K562 (cell line): Measurements from ENCODE around the gene PRXL2B.

ENCODE experiments used
- CHD1 ChIP-seq: fragments of 200-600 bp; sonication (generic); IDR thresholded peaks from one replicate; pipeline ENCODE4 v1.6.1; 2012; ENCODE audit warnings: mild to moderate bottlenecking, moderate library complexity, low read length, inconsistent platforms
- CREB1 ChIP-seq, 2 experiments: sonication (generic) in 1 of 2; formaldehyde crosslinking in 1 of 2; IDR thresholded peaks; 2 replicates each; pipeline versions ENCODE4 v1.6.1 to v1.8.0; 2012 to 2022; ENCODE audit warnings: inconsistent platforms in 1 of 2, mild to moderate bottlenecking in 1 of 2, missing genetic modification reagents in 1 of 2, moderate library complexity in 1 of 2
- ESRRA ChIP-seq: fragments of 450-650 bp; IDR thresholded peaks from 2 replicates; pipeline ENCODE4 v1.6.1; 2014; ENCODE audit warnings: low read depth, mild to moderate bottlenecking, moderate library complexity, borderline replicate concordance
- NFYB ChIP-seq: IDR thresholded peaks from 2 replicates; pipeline ENCODE4 v1.6.1; 2011; ENCODE audit warnings: mild to moderate bottlenecking, moderate library complexity; ENCODE audit not compliant: insufficient read length; ENCODE audit errors: extremely low read depth
- PTBP1 ChIP-seq: fragments of 200-400 bp; formaldehyde crosslinking; IDR thresholded peaks from 2 replicates; pipeline ENCODE4 v1.6.1; 2017; ENCODE audit warnings: low read depth, low read length
- SNRNP70 ChIP-seq: fragments of 200-400 bp; formaldehyde crosslinking; optimal IDR thresholded peaks from 2 replicates; pipeline ENCODE3; 2017; ENCODE audit warnings: low read depth, low read length
- ZNF431 ChIP-seq: sonication (generic); formaldehyde crosslinking; IDR thresholded peaks from 2 replicates; pipeline ENCODE4 v1.8.0; 2022; ENCODE audit warnings: mild to moderate bottlenecking, missing genetic modification reagents
- TF ChIP-seq, protein P1 (sequence below), 3 experiments: IDR thresholded peaks in 2 of 3; conservative IDR thresholded peaks in 1 of 3; 2 replicates each; pipeline ENCODE4 v1.5.1; 2011 to 2012; ENCODE audit warnings: low read length in 3 of 3, mild to moderate bottlenecking in 3 of 3, control low read depth in 2 of 3, improper control_type of control experiment in 1 of 3, inconsistent platforms in 1 of 3, low read depth in 1 of 3, mixed read lengths in 1 of 3, moderate library complexity in 1 of 3; ENCODE audit not compliant: insufficient read depth in 2 of 3
- TF ChIP-seq, protein P2 (sequence below): fragments of 250-450 bp; sonication (Bioruptor Pico); IDR thresholded peaks from 2 replicates; pipeline ENCODE4 v1.5.1; 2021; ENCODE audit warnings: mild to moderate bottlenecking

DNA sequence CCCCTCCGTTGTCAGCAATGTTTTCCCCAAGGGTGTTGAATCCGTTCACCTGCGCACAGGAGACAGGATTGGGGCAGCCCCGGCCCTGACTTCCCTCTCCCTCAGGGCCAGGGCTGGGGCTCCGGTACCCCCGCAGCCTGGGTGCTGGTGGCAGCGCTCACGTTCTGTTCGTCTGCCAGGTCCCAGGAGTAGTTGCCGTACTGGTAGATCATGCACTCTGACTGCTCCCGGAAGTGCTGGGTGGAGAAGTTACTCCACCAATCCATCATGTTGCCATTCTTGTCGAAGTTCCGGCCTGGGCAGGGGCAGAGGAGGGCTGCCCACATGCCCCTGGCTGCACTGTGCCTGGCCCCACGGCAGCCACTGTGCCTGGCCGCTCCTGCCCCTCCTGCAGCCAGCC lies 6.1 kb downstream of the PRXL2B start:
- TF ChIP-seq CREB1 (IDR thresholded peaks at IDR 0.05) = no peak
- no peak for TF ChIP-seq CREB1 (CRISPR knock-in tag; IDR thresholded peaks at IDR 0.05)
- TF ChIP-seq, protein P1, sequence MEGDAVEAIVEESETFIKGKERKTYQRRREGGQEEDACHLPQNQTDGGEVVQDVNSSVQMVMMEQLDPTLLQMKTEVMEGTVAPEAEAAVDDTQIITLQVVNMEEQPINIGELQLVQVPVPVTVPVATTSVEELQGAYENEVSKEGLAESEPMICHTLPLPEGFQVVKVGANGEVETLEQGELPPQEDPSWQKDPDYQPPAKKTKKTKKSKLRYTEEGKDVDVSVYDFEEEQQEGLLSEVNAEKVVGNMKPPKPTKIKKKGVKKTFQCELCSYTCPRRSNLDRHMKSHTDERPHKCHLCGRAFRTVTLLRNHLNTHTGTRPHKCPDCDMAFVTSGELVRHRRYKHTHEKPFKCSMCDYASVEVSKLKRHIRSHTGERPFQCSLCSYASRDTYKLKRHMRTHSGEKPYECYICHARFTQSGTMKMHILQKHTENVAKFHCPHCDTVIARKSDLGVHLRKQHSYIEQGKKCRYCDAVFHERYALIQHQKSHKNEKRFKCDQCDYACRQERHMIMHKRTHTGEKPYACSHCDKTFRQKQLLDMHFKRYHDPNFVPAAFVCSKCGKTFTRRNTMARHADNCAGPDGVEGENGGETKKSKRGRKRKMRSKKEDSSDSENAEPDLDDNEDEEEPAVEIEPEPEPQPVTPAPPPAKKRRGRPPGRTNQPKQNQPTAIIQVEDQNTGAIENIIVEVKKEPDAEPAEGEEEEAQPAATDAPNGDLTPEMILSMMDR (IDR thresholded peaks at IDR 0.05 in 2 of 3, conservative IDR thresholded peaks at IDR 0.05 in 1 of 3; ENCODE audit: insufficient read depth in 2 of 3, low read depth in 1 of 3, low read length in 3 of 3) = no peak
- no peak for TF ChIP-seq ZNF431 (CRISPR knock-in tag)
- TF ChIP-seq PTBP1 = no peak
- TF ChIP-seq NFYB = no peak
- TF ChIP-seq SNRNP70 = no peak
- no peak for TF ChIP-seq CHD1
- TF ChIP-seq, protein P2, sequence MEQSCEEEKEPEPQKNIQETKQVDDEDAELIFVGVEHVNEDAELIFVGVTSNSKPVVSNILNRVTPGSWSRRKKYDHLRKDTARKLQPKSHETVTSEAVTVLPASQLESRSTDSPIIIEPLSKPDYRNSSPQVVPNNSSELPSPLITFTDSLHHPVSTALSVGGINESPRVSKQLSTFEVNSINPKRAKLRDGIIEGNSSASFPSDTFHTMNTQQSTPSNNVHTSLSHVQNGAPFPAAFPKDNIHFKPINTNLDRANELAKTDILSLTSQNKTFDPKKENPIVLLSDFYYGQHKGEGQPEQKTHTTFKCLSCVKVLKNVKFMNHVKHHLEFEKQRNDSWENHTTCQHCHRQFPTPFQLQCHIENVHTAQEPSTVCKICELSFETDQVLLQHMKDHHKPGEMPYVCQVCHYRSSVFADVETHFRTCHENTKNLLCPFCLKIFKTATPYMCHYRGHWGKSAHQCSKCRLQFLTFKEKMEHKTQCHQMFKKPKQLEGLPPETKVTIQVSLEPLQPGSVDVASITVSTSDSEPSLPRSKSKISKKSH (CRISPR knock-in tag) = no peak
- no peak for TF ChIP-seq ESRRA
